NAMALWA (cell line): ENCODE measurements around the gene DENND4B.
A peak's percentile ranks its signal among the peaks of the same experiment; 100 is the strongest.

Experiments
- DNase-seq: peaks from one replicate; pipeline ENCODE4 v3.0.0-alpha.2; 2015; ENCODE audit warnings: low spot score

DENND4B gene

GRCh38 chr1:153970346-153970745 is 23.8 kb upstream of the DENND4B start:
- DNase-seq, result no peak

GRCh38 chr1:153968972-153969371 is 22.5 kb upstream of the DENND4B start:
- DNase-seq, result no peak

GRCh38 chr1:153968408-153968807 is 21.9 kb upstream of the DENND4B start:
- DNase-seq, result no peak

- DNase-seq, result no peak
These were observed 21.5 kb upstream of the DENND4B start for GRCh38 chr1:153968000-153968363.

- DNase-seq, result peak; percentile 100
These were observed 20.8 kb upstream of the DENND4B start, which contains the start of gene CREB3L4 for GRCh38 chr1:153967107-153967999. Gene CREB3L4 (plus strand): TSS chr1:153967902. CDS start chr1:153968526, 624 bp downstream.

GRCh38 chr1:153963850-153964331 is 17.4 kb upstream of the DENND4B start:
- DNase-seq, result no peak

GRCh38 chr1:153963030-153963849 is 16.7 kb upstream of the DENND4B start, which contains the start of gene SLC39A1:
Gene SLC39A1 (minus strand): TSS chr1:153963537. CDS start chr1:153962715, 822 bp downstream.
- DNase-seq, result peak; percentile 97

- no peak for DNase-seq
These were observed 15.8 kb upstream of the DENND4B start for GRCh38 chr1:153962088-153963029.

GRCh38 chr1:153961421-153961820 is 14.9 kb upstream of the DENND4B start:
- DNase-seq, result no peak

GRCh38 chr1:153960206-153960605 is 13.7 kb upstream of the DENND4B start:
- no peak for DNase-seq

- DNase-seq, result no peak
These were observed 12.9 kb upstream of the DENND4B start for GRCh38 chr1:153959454-153959853.

GRCh38 chr1:153958961-153959260 is 12.4 kb upstream of the DENND4B start:
- no peak for DNase-seq

GRCh38 chr1:153958111-153958960 is 11.8 kb upstream of the DENND4B start, which contains the start of gene CRTC2:
Gene CRTC2 (minus strand): TSS chr1:153958612. CDS start chr1:153958497, 115 bp downstream.
- DNase-seq, result peak; percentile 100

- DNase-seq, result peak; percentile 70
These were observed 11.2 kb upstream of the DENND4B start for GRCh38 chr1:153957744-153958110.

- no peak for DNase-seq
These were observed 10.6 kb upstream of the DENND4B start for GRCh38 chr1:153956997-153957715.

- no peak for DNase-seq
These were observed 8.3 kb upstream of the DENND4B start for GRCh38 chr1:153954826-153955225.

- DNase-seq, result no peak
These were observed 7.4 kb upstream of the DENND4B start for GRCh38 chr1:153953859-153954365.

GRCh38 chr1:153951801-153952200 is 5.3 kb upstream of the DENND4B start:
- no peak for DNase-seq

GRCh38 chr1:153951183-153951582 is 4.7 kb upstream of the DENND4B start:
- no peak for DNase-seq
